IPS-18a (cell line): ENCODE measurements around the gene SMAD3.

Experiments used
- H3K27ac ChIP-seq: one replicate; pipeline ENCODE4 v1.5.1; 2013; ENCODE audit warnings: low read length
- H3K27me3 ChIP-seq: one replicate; pipeline ENCODE4 v1.6.1; 2013; ENCODE audit warnings: mild to moderate bottlenecking, low read length; ENCODE audit not compliant: control insufficient read depth, insufficient read depth
- H3K36me3 ChIP-seq: one replicate; pipeline ENCODE4 v1.6.1; 2013; ENCODE audit warnings: low read depth, low read length; ENCODE audit not compliant: control insufficient read depth
- H3K4me1 ChIP-seq: one replicate; pipeline ENCODE4 v1.6.1; 2013; ENCODE audit warnings: low read depth, low read length; ENCODE audit not compliant: control insufficient read depth
- H3K4me3 ChIP-seq: one replicate; pipeline ENCODE4 v1.5.1; 2013; ENCODE audit warnings: low read length
- H3K9ac ChIP-seq: one replicate; pipeline ENCODE4 v1.6.1; 2013; ENCODE audit warnings: mild to moderate bottlenecking, low read length, moderate library complexity
- H3K9me3 ChIP-seq: one replicate; pipeline ENCODE4 v1.6.1; 2013; ENCODE audit warnings: low read depth, low read length; ENCODE audit not compliant: control insufficient read depth

SMAD3 gene

DNA sequence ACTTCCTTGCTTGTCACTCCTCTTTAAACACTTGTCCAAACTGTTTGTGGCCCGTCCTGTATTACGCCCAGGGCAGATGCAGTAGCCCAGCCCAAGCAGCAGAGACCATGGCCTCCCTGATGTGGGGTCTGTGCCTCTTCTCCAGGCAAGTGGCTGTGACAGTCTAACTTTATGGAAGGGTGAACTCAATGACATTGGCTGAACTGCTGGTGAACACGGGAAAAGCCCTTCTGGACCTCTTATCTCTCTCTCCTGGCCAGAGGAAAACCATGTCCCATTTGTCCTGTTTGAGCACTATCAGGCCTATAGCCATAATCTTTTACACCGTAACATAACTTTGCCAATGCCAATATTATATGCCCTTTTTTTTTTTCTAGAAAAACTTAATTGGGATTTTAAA lies 67.6 kb downstream of the SMAD3 start:
- no peaks in the 10 kb centered on the region for H3K27me3 ChIP-seq
- peaks cover 30% of the 10 kb centered on the region for H3K4me1 ChIP-seq
- no peaks in the 10 kb centered on the region for H3K9me3 ChIP-seq
- no peak overlapping the region for H3K4me3 ChIP-seq
- no peak overlapping the region for H3K27ac ChIP-seq
- H3K9ac ChIP-seq, result no peak overlapping the region
- no peaks in the 10 kb centered on the region for H3K36me3 ChIP-seq

DNA sequence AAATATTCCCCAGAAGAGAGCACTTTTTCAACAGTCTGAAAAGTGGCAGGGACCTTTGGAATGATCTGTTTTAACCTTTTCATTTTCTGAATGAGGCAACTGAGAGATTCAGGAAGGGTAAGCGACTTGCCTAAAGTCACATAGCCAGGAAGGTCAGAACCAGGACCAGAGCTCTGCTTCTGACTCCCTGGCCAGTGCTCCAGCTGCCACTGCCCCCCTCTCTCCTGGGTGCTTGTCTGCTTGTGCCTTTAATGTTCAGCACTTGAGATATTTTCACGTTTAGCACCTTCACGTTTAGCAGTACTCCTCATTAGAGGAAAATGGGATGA lies 68.3 kb downstream of the SMAD3 start:
- peaks cover 37% of the 10 kb centered on the region for H3K4me1 ChIP-seq
- no peaks in the 10 kb centered on the region for H3K27me3 ChIP-seq
- H3K9me3 ChIP-seq, result no peaks in the 10 kb centered on the region
- H3K36me3 ChIP-seq, result no peaks in the 10 kb centered on the region
- no peak overlapping the region for H3K4me3 ChIP-seq
- H3K9ac ChIP-seq, result no peak overlapping the region
- H3K27ac ChIP-seq, result no peak overlapping the region

DNA sequence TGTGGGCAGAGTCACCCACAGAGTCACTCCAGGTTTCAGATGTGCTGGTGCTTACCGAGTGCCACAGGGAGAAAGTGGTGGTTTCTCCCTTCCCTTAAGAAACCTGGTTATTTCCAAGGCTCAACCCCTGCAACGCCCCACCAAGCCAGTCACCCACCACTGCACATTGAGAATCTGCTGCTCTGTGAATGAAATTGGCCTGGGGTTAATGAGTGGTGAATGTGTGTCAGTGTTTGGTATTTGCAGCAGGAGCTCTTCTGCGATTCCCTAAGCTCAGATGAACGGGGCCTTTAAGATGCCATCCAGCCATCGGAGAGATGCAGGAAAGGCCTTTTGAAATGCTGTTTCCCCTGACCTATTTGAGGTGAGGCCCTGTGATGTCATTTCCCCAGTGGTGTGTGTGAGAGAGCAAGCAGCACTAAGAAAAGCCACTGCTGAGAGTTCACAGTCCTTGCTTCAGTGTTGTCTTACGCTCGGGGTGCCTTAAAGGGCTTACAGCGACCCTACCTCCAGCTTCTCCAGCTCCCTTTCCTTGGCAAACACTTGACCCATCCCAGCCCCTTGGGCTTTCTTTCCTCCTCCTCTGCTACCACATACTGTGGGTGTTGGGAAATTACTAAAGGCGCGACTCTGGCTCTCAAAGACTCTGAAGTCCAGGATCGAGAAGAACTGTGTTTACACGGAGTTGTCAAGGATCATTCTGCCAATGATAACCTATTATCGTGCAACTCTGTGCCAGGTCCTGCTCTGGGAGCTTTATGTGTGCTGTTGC lies 68.9 kb downstream of the SMAD3 start:
- H3K27me3 ChIP-seq, result no peaks in the 10 kb centered on the region
- no peak overlapping the region for H3K4me3 ChIP-seq
- H3K9me3 ChIP-seq, result no peaks in the 10 kb centered on the region
- no peaks in the 10 kb centered on the region for H3K36me3 ChIP-seq
- H3K27ac ChIP-seq, result no peak overlapping the region
- no peak overlapping the region for H3K9ac ChIP-seq
- H3K4me1 ChIP-seq, result peaks cover 42% of the 10 kb centered on the region

DNA sequence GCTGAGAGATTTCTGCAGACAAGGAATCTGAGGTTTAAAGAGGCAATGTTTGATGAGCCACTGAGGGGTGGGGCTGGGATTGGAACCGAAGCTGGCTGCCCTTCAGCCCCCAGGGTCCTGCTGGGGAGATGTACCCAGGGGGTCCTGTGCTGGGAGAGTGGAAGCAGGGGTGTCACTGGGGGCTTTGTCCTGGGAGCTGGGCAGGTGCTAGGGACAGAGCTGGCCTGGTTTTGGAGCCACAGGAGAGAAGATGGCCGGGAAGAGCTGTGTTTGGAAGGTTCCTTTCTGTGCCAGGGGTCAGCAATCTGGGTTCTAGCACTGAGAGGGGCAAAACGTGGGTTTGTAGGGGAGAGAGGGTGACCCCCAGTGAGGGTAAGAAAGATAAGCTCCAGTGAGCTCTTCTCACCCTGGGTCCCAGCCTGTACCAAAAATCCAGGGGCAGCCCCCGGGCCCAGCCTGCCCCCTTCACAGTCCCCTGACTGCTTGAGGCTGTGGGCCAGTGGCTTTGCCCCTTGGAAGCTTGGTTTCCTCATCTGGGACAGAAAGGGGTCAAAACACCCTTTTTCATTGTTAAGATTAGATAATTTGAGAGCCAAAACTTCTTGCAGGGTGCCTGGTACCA lies 69.6 kb downstream of the SMAD3 start:
- Histone ChIP-seq H3K4me3 (no peak overlapping the region), H3K27me3 (no peaks in the 10 kb centered on the region), H3K4me1 (peaks cover 44% of the 10 kb centered on the region), H3K36me3 (no peaks in the 10 kb centered on the region), H3K9ac (no peak overlapping the region), H3K27ac (no peak overlapping the region), H3K9me3 (no peaks in the 10 kb centered on the region)

DNA sequence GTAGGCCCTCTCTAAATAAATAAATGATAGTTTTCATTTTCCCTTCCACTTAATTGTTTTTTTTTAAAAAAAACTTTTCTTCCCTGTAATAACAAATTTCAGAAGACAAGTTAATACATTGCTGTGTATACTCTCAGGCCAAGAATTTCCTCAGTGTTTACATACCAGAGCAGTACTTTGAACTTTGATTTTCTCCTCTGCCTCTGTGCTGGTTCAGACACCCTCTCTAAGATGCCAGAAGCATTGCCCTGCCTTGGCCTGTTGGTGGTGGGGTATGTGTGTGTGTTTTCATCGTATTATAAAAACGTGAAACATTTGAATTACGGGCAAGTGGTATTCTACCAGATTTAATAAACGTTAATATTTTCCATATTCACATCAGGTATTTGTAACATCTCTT lies 70.1 kb downstream of the SMAD3 start:
- no peak overlapping the region for H3K9ac ChIP-seq
- H3K4me3 ChIP-seq, result no peak overlapping the region
- H3K27ac ChIP-seq, result no peak overlapping the region
- H3K9me3 ChIP-seq, result no peaks in the 10 kb centered on the region
- peaks cover 43% of the 10 kb centered on the region for H3K4me1 ChIP-seq
- H3K27me3 ChIP-seq, result no peaks in the 10 kb centered on the region
- no peaks in the 10 kb centered on the region for H3K36me3 ChIP-seq

DNA sequence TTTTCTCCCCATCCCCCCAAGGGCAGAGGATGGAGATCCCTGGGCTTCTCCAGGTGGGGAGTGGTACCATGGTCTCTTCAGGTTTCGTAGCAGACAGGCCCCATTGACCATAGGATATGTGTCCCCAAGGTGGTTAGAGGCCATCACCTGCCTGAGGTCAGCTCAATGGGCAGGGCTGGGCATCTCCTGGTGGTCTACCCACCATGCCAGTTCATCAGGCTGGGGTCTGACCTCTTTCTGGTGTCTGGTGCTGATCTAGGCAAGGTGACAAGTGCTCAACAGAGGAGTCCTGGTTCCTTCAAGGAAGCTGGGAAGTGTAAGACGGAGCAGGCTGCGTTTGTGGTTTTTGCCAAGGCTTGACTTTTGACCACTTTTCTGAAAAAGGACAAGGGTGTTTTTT lies 71.4 kb downstream of the SMAD3 start:
- Histone ChIP-seq H3K9me3 (no peaks in the 10 kb centered on the region), H3K27me3 (no peaks in the 10 kb centered on the region), H3K4me3 (no peak overlapping the region), H3K4me1 (peaks cover 35% of the 10 kb centered on the region), H3K9ac (no peak overlapping the region), H3K27ac (no peak overlapping the region), H3K36me3 (no peaks in the 10 kb centered on the region)

DNA sequence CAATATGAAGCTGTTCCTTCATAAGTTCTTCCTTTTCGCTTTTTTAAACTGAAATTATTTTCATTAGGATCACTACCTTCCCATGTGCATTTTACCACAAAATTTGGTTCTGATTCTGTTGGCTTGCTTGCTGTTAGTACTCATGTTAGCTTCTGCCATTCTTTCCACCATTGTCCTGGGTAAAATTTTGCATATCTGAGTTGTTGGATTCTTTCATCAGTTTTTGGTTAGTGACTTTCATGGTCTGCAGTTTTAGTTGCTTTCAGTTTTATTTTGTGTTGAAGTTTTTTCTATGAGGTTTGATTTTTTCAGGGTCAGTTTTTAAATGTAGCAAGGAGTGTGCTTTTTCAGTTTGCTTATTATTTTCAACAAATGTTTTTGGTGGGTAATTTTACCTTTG lies 71.9 kb downstream of the SMAD3 start:
- H3K4me1 ChIP-seq, result peaks cover 35% of the 10 kb centered on the region
- no peak overlapping the region for H3K9ac ChIP-seq
- H3K27ac ChIP-seq, result no peak overlapping the region
- no peaks in the 10 kb centered on the region for H3K36me3 ChIP-seq
- no peaks in the 10 kb centered on the region for H3K9me3 ChIP-seq
- H3K4me3 ChIP-seq, result no peak overlapping the region
- no peaks in the 10 kb centered on the region for H3K27me3 ChIP-seq

DNA sequence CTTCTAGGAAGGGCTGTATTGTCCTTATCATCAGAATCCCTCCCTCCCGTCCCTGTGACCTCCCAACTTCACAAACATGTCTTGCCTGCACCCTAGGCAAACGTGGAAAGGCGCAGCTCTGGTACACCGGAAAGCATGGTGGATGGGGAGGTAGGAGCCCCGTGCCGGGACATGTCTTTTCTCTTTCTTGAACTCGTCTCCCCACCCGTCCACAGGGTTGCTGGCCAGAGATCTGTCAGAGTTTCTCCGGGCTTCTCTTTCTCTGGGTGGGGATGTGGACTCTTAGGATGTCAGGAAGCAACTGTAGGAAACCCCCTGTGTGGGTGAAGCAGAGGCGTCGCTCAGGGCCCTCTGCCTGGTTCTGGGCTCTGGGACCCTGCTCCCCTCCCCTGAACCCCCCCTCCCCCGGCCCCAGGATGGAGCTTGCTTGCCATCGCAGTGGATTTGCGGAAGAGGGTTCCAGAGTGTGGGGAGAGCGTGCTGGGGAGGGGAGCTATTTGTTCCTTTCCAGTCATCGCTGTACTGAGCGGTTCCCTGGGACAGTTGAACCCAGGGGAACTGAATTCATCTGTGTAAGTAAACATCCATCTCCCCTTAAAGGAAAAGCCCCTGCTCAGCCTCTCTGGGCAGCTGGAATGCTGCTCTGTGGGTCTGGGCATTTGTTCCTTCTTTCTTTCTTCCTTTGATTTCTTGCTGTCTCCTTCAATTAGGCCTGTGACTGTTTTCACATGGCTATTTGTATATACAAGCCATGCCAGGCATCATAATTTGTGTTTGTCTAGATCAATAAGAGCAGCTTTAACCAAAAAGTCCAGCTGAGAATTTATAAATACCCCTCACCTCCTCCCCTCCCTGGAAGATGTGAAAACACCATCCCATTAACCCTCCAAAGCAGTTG lies 72.8 kb downstream of the SMAD3 start:
- Histone ChIP-seq H3K36me3 (no peaks in the 10 kb centered on the region), H3K27me3 (no peaks in the 10 kb centered on the region), H3K4me3 (no peak overlapping the region), H3K4me1 (peaks cover 35% of the 10 kb centered on the region), H3K27ac (no peak overlapping the region), H3K9me3 (no peaks in the 10 kb centered on the region), H3K9ac (no peak overlapping the region)

DNA sequence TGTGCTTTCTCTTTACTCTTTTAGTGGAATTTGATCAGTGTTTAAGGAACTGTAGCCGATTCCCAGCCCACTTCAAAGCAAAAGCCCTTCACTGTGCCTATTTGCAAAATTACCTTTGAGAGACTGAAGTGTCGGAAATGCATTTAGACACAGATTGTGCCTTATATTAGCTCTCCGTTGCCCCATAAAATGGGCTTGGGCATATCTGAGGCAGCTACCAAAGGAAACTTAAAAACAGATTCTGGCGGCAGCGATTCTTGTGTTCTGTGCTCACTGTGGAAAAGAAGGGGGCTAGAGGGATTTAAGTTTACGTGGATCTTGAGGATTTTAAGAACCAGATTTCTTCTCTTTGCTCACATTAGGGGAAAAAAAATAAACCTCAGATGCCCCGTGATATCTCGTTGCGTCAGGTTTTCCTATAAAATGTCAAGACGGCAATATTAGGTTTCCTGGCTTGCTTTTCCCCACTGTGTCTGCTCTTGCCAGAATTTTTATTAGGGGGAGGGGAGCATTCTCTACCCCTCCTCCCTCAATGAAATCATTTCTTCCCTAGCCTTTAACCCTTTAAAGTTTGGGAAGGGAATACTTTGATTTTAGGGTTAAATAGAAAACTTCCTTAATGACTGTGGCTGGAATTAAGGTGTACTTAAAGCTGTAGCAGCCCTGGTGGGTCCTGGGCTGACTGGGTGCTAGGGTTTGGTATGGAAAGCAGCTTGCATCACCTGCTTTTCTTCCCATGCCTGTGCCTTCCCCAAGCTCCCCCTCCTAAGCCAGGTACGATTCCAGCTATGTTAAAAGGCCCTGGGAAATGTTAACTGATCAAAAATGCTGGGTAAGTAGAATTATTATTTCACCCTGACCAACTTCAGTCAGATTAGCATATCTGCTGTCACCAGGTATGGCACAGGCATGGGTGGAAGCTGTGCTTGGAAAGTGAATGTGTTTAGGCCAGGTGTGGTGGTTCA lies 73.8 kb downstream of the SMAD3 start:
- no peaks in the 10 kb centered on the region for H3K27me3 ChIP-seq
- H3K9me3 ChIP-seq, result no peaks in the 10 kb centered on the region
- H3K9ac ChIP-seq, result no peak overlapping the region
- no peak overlapping the region for H3K27ac ChIP-seq
- no peaks in the 10 kb centered on the region for H3K36me3 ChIP-seq
- peaks cover 29% of the 10 kb centered on the region for H3K4me1 ChIP-seq
- H3K4me3 ChIP-seq, result no peak overlapping the region

DNA sequence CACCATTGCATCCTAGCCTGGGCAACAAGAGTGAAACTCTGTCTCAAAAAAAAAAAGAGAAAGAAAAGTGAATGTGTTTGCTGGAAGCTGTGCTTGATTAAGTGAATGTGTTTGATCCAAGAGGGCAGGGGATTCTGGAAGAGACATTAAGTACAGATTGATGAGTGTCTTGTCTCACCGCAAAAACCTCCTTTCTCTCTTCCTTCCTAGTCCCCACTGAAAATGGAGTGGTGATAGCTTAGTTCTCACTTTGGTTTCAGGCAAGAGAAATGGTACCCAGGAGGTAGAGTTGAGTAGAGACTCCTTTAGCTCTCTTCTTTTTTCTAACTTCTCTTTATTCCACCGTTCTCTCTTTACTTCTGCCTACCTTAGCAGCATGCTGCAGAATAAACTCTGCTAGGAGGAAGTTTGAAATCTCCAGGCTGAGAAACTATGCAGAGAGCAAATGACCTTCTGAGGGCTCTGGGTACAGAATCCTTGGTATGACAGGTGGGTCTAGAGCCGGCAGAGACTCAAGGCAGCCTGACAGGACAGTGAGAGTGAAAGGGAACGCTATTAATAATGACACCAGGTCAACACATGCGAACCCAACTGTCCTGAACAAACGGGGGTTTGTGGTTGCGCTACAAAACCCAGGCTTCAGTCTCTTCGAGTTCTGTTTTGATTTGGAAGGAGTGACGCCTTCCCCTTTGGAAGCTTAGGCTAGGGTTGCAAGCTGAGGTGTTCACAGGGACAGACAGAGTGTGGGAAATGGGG lies 74.9 kb downstream of the SMAD3 start:
- Histone ChIP-seq H3K4me1 (peaks cover 31% of the 10 kb centered on the region), H3K27ac (no peak overlapping the region), H3K9me3 (no peaks in the 10 kb centered on the region), H3K36me3 (no peaks in the 10 kb centered on the region), H3K9ac (no peak overlapping the region), H3K4me3 (no peak overlapping the region), H3K27me3 (no peaks in the 10 kb centered on the region)
